Retinal pigment epithelial cell (primary cell): ENCODE measurements around the gene UPF3A.
"Not testable (repeated sequence)": the region's sequence is repeated elsewhere in the genome, so short reads cannot be mapped to it uniquely, and the experiment has no call there.

ENCODE experiments used
- DNase-seq: peaks from one replicate; pipeline ENCODE4 v3.0.0-alpha.2; 2010; ENCODE audit warnings: low read depth
- H3K4me3 ChIP-seq: 2 replicates; pipeline ENCODE4 v1.5.1; 2011; ENCODE audit warnings: mild to moderate bottlenecking, low read length, control low read depth, moderate library complexity
- CTCF ChIP-seq: conservative IDR thresholded peaks from 2 replicates; pipeline ENCODE4 v1.5.1; 2011; ENCODE audit warnings: low read depth, low read length, control low read depth, inconsistent platforms

Gene UPF3A

GRCh38 chr13:114237415-114238112 is 43.8 kb upstream of the UPF3A start:
- no peak overlapping the region for H3K4me3 ChIP-seq
- no peak for DNase-seq
- no peak for TF ChIP-seq CTCF

GRCh38 chr13:114241918-114242317 is 39.5 kb upstream of the UPF3A start:
- no peak for TF ChIP-seq CTCF
- no peak overlapping the region for H3K4me3 ChIP-seq
- DNase-seq: no peak

GRCh38 chr13:114243971-114244370 is 37.4 kb upstream of the UPF3A start:
- TF ChIP-seq CTCF: no peak
- no peak for DNase-seq
- H3K4me3 ChIP-seq: no peak overlapping the region

GRCh38 chr13:114244637-114245036 is 36.8 kb upstream of the UPF3A start:
- no peak for TF ChIP-seq CTCF
- DNase-seq: no peak
- no peak overlapping the region for H3K4me3 ChIP-seq

GRCh38 chr13:114248011-114248410 is 33.4 kb upstream of the UPF3A start:
- DNase-seq: no peak
- no peak for TF ChIP-seq CTCF
- no peak overlapping the region for H3K4me3 ChIP-seq

- no peak for TF ChIP-seq CTCF
These were observed 32.3 kb upstream of the UPF3A start for GRCh38 chr13:114249077-114249476.

GRCh38 chr13:114251639-114252440 is 29.6 kb upstream of the UPF3A start:
- H3K4me3 ChIP-seq, DNase-seq: not testable (repeated sequence)

More at GRCh38 chr13:114249077-114249476, 32.3 kb upstream of the UPF3A start:
- DNase-seq: no peak
- H3K4me3 ChIP-seq: no peak overlapping the region
